BLaER1 (cell line): Measurements from ENCODE around the gene PRR20E.
"Not testable (repeated sequence)": the region's sequence is repeated elsewhere in the genome, so short reads cannot be mapped to it uniquely, and the experiment has no call there.

ENCODE experiments used
- H3K27ac ChIP-seq: shearing (Covaris generic); formaldehyde crosslinking; 2 replicates; pipeline ENCODE4 v1.8.1; 2022
- H3K27me3 ChIP-seq: shearing (Covaris generic); formaldehyde crosslinking; 2 replicates; pipeline ENCODE4 v1.8.1; 2022
- H3K36me3 ChIP-seq: shearing (Covaris generic); formaldehyde crosslinking; 2 replicates; pipeline ENCODE4 v1.8.1; 2022
- H3K4me1 ChIP-seq: shearing (Covaris generic); formaldehyde crosslinking; 2 replicates; pipeline ENCODE4 v1.8.1; 2022
- H3K4me2 ChIP-seq: shearing (Covaris generic); formaldehyde crosslinking; 2 replicates; pipeline ENCODE4 v1.8.1; 2022
- H3K4me3 ChIP-seq: shearing (Covaris generic); formaldehyde crosslinking; 2 replicates; pipeline ENCODE4 v1.8.1; 2022
- H3K9ac ChIP-seq: shearing (Covaris generic); formaldehyde crosslinking; 2 replicates; pipeline ENCODE4 v1.8.1; 2022
- H3K9me3 ChIP-seq: shearing (Covaris generic); formaldehyde crosslinking; 2 replicates; pipeline ENCODE4 v1.8.1; 2022
- H4K20me1 ChIP-seq: shearing (Covaris generic); formaldehyde crosslinking; 2 replicates; pipeline ENCODE4 v1.8.1; 2022
- Cebpa-rat ChIP-seq: shearing (Covaris generic); IDR thresholded peaks from 2 replicates; pipeline ENCODE4 v1.8.1; 2022

PRR20E gene

GRCh38 chr13:57166897-57167296 lies at the start of gene PRR20E:
TSS of gene PRR20E (plus strand) at chr13:57167197. CDS start at chr13:57167584, 387 bp downstream.
- not testable (repeated sequence) for H3K27ac ChIP-seq, H3K36me3 ChIP-seq, H4K20me1 ChIP-seq, H3K4me3 ChIP-seq, H3K4me2 ChIP-seq, H3K27me3 ChIP-seq, H3K9ac ChIP-seq, H3K9me3 ChIP-seq, H3K4me1 ChIP-seq

GRCh38 chr13:57123681-57124080 lies 43.3 kb upstream of the PRR20E start:
- Histone ChIP-seq H3K4me2 (no peak overlapping the region), H4K20me1 (no peaks in the 10 kb centered on the region), H3K27me3 (no peaks in the 10 kb centered on the region), H3K36me3 (no peaks in the 10 kb centered on the region), H3K9ac (no peak overlapping the region), H3K27ac (no peak overlapping the region), H3K4me3 (no peak overlapping the region), H3K9me3 (no peaks in the 10 kb centered on the region), H3K4me1 (no peaks in the 10 kb centered on the region)
- TF ChIP-seq Cebpa-rat, result no peak

- Histone ChIP-seq H3K4me3 (no peak overlapping the region), H3K9ac (no peak overlapping the region), H3K36me3 (no peaks in the 10 kb centered on the region), H3K4me1 (no peaks in the 10 kb centered on the region), H3K9me3 (no peaks in the 10 kb centered on the region), H4K20me1 (no peaks in the 10 kb centered on the region), H3K4me2 (no peak overlapping the region), H3K27me3 (no peaks in the 10 kb centered on the region), H3K27ac (no peak overlapping the region)
- TF ChIP-seq Cebpa-rat, result no peak
These were observed 38.1 kb upstream of the PRR20E start for GRCh38 chr13:57128909-57129308.

GRCh38 chr13:57136093-57136492 lies 30.9 kb upstream of the PRR20E start:
- H3K4me3 ChIP-seq, result no peak overlapping the region
- no peak for TF ChIP-seq Cebpa-rat
- H3K9ac ChIP-seq, result no peak overlapping the region
- H3K36me3 ChIP-seq, result no peaks in the 10 kb centered on the region
- no peak overlapping the region for H3K4me2 ChIP-seq
- no peaks in the 10 kb centered on the region for H4K20me1 ChIP-seq
- no peaks in the 10 kb centered on the region for H3K27me3 ChIP-seq
- H3K4me1 ChIP-seq, result no peaks in the 10 kb centered on the region
- H3K27ac ChIP-seq, result no peak overlapping the region
- H3K9me3 ChIP-seq, result no peaks in the 10 kb centered on the region

- H3K27ac ChIP-seq, result no peak overlapping the region
- H3K27me3 ChIP-seq, result no peaks in the 10 kb centered on the region
- H3K4me1 ChIP-seq, result no peaks in the 10 kb centered on the region
- H3K36me3 ChIP-seq, result no peaks in the 10 kb centered on the region
- no peak for TF ChIP-seq Cebpa-rat
- no peaks in the 10 kb centered on the region for H4K20me1 ChIP-seq
- H3K9ac ChIP-seq, result no peak overlapping the region
- no peaks in the 10 kb centered on the region for H3K9me3 ChIP-seq
- no peak overlapping the region for H3K4me2 ChIP-seq
- H3K4me3 ChIP-seq, result no peak overlapping the region
These were observed 29.4 kb upstream of the PRR20E start for GRCh38 chr13:57137585-57137984.

GRCh38 chr13:57138988-57139387 lies 28.0 kb upstream of the PRR20E start:
- Histone ChIP-seq H3K4me2 (no peak overlapping the region), H3K9me3 (no peaks in the 10 kb centered on the region), H3K27ac (no peak overlapping the region), H3K27me3 (no peaks in the 10 kb centered on the region), H3K4me3 (no peak overlapping the region), H3K9ac (no peak overlapping the region), H3K36me3 (no peaks in the 10 kb centered on the region), H4K20me1 (no peaks in the 10 kb centered on the region), H3K4me1 (no peaks in the 10 kb centered on the region)
- TF ChIP-seq Cebpa-rat, result no peak

GRCh38 chr13:57139781-57140180 lies 27.2 kb upstream of the PRR20E start:
- H3K9ac ChIP-seq, H3K36me3 ChIP-seq, H3K4me2 ChIP-seq, H4K20me1 ChIP-seq, H3K27me3 ChIP-seq, H3K4me1 ChIP-seq, H3K9me3 ChIP-seq, H3K4me3 ChIP-seq, H3K27ac ChIP-seq: not testable (repeated sequence)

- not testable (repeated sequence) for H3K4me3 ChIP-seq, H3K27ac ChIP-seq, H3K9ac ChIP-seq, H3K4me1 ChIP-seq, H3K4me2 ChIP-seq, H3K9me3 ChIP-seq, H3K27me3 ChIP-seq, H4K20me1 ChIP-seq, H3K36me3 ChIP-seq
These were observed 26.6 kb upstream of the PRR20E start, which contains the start of gene PRR20A for GRCh38 chr13:57140235-57140968. TSS of gene PRR20A (plus strand) at chr13:57140918. CDS start at chr13:57141305, 387 bp downstream.

- H3K9ac ChIP-seq, H3K9me3 ChIP-seq, H3K27ac ChIP-seq, H3K36me3 ChIP-seq, H3K4me1 ChIP-seq, H3K27me3 ChIP-seq, H3K4me2 ChIP-seq, H3K4me3 ChIP-seq, H4K20me1 ChIP-seq: not testable (repeated sequence)
These were observed 19.8 kb upstream of the PRR20E start, which contains the start of gene PRR20B for GRCh38 chr13:57147188-57147587. TSS of gene PRR20B (plus strand) at chr13:57147488. CDS start at chr13:57147875, 387 bp downstream.

GRCh38 chr13:57148106-57148505 lies 18.9 kb upstream of the PRR20E start:
- not testable (repeated sequence) for H4K20me1 ChIP-seq, H3K27me3 ChIP-seq, H3K4me2 ChIP-seq, H3K36me3 ChIP-seq, H3K4me3 ChIP-seq, H3K9ac ChIP-seq, H3K9me3 ChIP-seq, H3K27ac ChIP-seq, H3K4me1 ChIP-seq

- not testable (repeated sequence) for H3K4me1 ChIP-seq, H3K4me3 ChIP-seq, H3K27ac ChIP-seq
These were observed 13.2 kb upstream of the PRR20E start, which contains the start of gene PRR20C for GRCh38 chr13:57153761-57154160. TSS of gene PRR20C (plus strand) at chr13:57154061. CDS start at chr13:57154448, 387 bp downstream.

GRCh38 chr13:57160332-57160731 lies 6.7 kb upstream of the PRR20E start, which contains the start of gene PRR20D:
TSS of gene PRR20D (plus strand) at chr13:57160632. CDS start at chr13:57161019, 387 bp downstream.
- H3K27ac ChIP-seq, H3K36me3 ChIP-seq, H3K4me3 ChIP-seq, H3K9me3 ChIP-seq, H3K9ac ChIP-seq, H3K4me1 ChIP-seq, H3K4me2 ChIP-seq, H3K27me3 ChIP-seq, H4K20me1 ChIP-seq: not testable (repeated sequence)

More at GRCh38 chr13:57153761-57154160, 13.2 kb upstream of the PRR20E start, which contains the start of gene PRR20C:
- not testable (repeated sequence) for H4K20me1 ChIP-seq, H3K4me2 ChIP-seq, H3K27me3 ChIP-seq, H3K9ac ChIP-seq, H3K9me3 ChIP-seq, H3K36me3 ChIP-seq
